PC-9 (cell line): ENCODE measurements around the gene RRAD. TPM values are rescaled to one million over a fixed set of nuclear protein-coding genes. Genes with fewer than 3 reads are reported as not detected.

Experiments
- BruUV-seq: library from RNA; stranded (reverse); fragments of 400-500 nt; replicated peaks from 2 replicates; lab custom pipeline; 2021; lab: Mats Ljungman, UMichigan
- CTCF ChIA-PET: fragments of 300-600 bp; sonication (Branson Sonifier 250); formaldehyde crosslinking; loops from one replicate; lab custom pipeline; 2022; ENCODE audit warnings: antibody characterized with exemption; lab: Charles Lee
- POLR2A ChIA-PET: fragments of 300-600 bp; sonication (Branson Sonifier 250); formaldehyde crosslinking; loops from one replicate; lab custom pipeline; 2022; ENCODE audit warnings: antibody characterized with exemption; ENCODE audit not compliant: unreplicated experiment; lab: Charles Lee
- DNase-seq, 2 experiments: peaks; one replicate each; pipeline versions ENCODE4 v3.0.0 to v3.0.0-alpha.2; 2015 to 2022; ENCODE audit warnings: mixed read lengths in 1 of 2
- H2AFZ ChIP-seq: fragments of 200-600 bp; sonication (generic); 2 replicates; pipeline ENCODE4 v1.8.1; 2017; ENCODE audit warnings: antibody characterized with exemption
- H3F3A ChIP-seq: fragments of 200-600 bp; sonication (generic); 2 replicates; pipeline ENCODE4 v1.8.1; 2017; ENCODE audit warnings: antibody characterized with exemption, mild to moderate bottlenecking, low read depth; ENCODE audit not compliant: insufficient read depth
- H3K27ac ChIP-seq: fragments of 200-600 bp; sonication (generic); 2 replicates; pipeline ENCODE4 v1.6.1; 2016; ENCODE audit warnings: mixed run types
- H3K27me3 ChIP-seq: fragments of 200-600 bp; sonication (generic); 2 replicates; pipeline ENCODE4 v1.6.1; 2016; ENCODE audit warnings: low read depth, mixed run types; ENCODE audit not compliant: insufficient read depth
- H3K36me3 ChIP-seq: fragments of 200-600 bp; sonication (generic); 2 replicates; pipeline ENCODE4 v1.6.1; 2016; ENCODE audit warnings: low read depth, mixed run types
- H3K4me1 ChIP-seq: fragments of 200-600 bp; sonication (generic); replicated peaks from 2 replicates; pipeline ENCODE4 v1.6.1; 2016; ENCODE audit warnings: mixed run types; ENCODE audit not compliant: insufficient read depth
- H3K4me2 ChIP-seq: fragments of 200-600 bp; sonication (generic); 2 replicates; pipeline ENCODE4 v1.6.1; 2017; ENCODE audit warnings: mixed run types
- H3K4me3 ChIP-seq: fragments of 200-600 bp; sonication (generic); 2 replicates; pipeline ENCODE4 v1.6.1; 2016; ENCODE audit warnings: mixed run types
- H3K79me2 ChIP-seq: fragments of 200-600 bp; sonication (generic); 2 replicates; pipeline ENCODE4 v1.6.1; 2017; ENCODE audit warnings: low read depth, mixed run types
- H3K9me2 ChIP-seq: fragments of 200-600 bp; sonication (generic); 2 replicates; pipeline ENCODE4 v1.8.1; 2017; ENCODE audit warnings: mild to moderate bottlenecking; ENCODE audit not compliant: insufficient read depth
- H3K9me3 ChIP-seq: fragments of 200-600 bp; sonication (generic); 2 replicates; pipeline ENCODE4 v1.8.1; 2016; ENCODE audit warnings: low read depth; ENCODE audit not compliant: insufficient read depth
- H4K20me1 ChIP-seq: fragments of 200-600 bp; sonication (generic); 2 replicates; pipeline ENCODE4 v1.8.1; 2017; ENCODE audit not compliant: insufficient read depth
- EZH2 ChIP-seq: fragments of 200-600 bp; sonication (generic); IDR thresholded peaks from 2 replicates; pipeline ENCODE4 v1.8.0; 2017; ENCODE audit warnings: antibody characterized with exemption, low read depth
- intact Hi-C: fragments of 100-400 bp; cut with micrococcal nuclease; formaldehyde crosslinking; loops from one replicate; pipeline ENCODE4 v1.10.0; 2022; ENCODE audit not compliant: unreplicated experiment
- total RNA-seq: library from RNA; stranded (reverse); gene quantifications from 2 replicates; pipeline ENCODE4 v1.2.3, GENCODE V29; 2021
- TF ChIP-seq, protein P1 (sequence below): fragments of 200-600 bp; sonication (generic); conservative IDR thresholded peaks from 2 replicates; pipeline ENCODE4 v1.6.1; 2017; ENCODE audit warnings: mixed run types, antibody characterized with exemption, mild to moderate bottlenecking, moderate library complexity

RRAD gene
- total RNA-seq, 1 experiment from 2014 or later: 0.24 TPM

DNA sequence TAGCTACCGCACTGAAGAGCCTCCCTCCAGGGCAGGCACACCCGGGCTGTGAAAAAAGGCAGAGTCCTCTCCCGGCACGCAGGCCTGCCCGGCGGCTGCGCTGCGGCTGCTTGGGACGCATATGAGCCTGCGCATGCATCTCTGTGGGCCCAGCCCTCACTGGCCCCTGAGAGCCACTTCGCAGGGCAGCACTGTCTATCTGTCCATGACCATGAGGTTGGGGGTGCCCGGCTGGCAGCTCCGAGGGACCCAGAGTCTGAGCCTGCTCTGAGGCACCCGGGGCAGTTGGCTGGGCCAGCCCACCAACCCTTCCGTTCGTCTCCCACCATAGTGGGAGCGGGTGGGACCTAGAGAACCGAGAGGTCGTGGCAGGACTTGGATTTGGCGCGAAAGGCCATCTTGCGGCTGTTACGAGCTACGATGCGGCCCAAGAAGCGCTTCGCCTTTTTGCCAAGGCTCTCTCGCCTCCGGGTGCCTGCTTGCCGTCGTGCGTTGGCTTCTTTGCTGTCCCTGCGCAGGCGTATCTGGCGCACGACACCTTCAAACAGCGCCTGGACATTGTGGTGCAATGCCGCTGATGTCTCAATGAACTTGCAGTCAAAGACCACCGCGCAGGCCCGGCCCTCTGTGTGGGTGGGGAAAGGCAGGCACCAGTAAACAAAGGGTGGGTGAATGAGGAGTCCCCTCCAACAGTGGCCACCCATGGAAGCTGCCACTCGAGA is 3.4 kb downstream of the RRAD start:
- POLR2A ChIA-PET: no interaction called here
- Histone ChIP-seq H3K27me3 (no peaks in the 10 kb centered on the region), H3K9me2 (no peaks in the 10 kb centered on the region), H3K36me3 (no peaks in the 10 kb centered on the region), H3K4me2 (no peak overlapping the region), H3K4me1 (peaks cover 12% of the 10 kb centered on the region), H4K20me1 (no peaks in the 10 kb centered on the region), H3K9me3 (no peaks in the 10 kb centered on the region), H3K79me2 (no peaks in the 10 kb centered on the region), H2AFZ (no peak overlapping the region), H3F3A (peaks cover 6% of the 10 kb centered on the region; the same call in 1 of the 2 replicates), H3K27ac (no peak overlapping the region), H3K4me3 (no peak overlapping the region)
- CTCF ChIA-PET: no interaction called here
- no peak for DNase-seq
- BruUV-seq: no TSS peak
- intact Hi-C loops: no loop called here
- TF ChIP-seq EZH2: no peak
- TF ChIP-seq, protein P1, sequence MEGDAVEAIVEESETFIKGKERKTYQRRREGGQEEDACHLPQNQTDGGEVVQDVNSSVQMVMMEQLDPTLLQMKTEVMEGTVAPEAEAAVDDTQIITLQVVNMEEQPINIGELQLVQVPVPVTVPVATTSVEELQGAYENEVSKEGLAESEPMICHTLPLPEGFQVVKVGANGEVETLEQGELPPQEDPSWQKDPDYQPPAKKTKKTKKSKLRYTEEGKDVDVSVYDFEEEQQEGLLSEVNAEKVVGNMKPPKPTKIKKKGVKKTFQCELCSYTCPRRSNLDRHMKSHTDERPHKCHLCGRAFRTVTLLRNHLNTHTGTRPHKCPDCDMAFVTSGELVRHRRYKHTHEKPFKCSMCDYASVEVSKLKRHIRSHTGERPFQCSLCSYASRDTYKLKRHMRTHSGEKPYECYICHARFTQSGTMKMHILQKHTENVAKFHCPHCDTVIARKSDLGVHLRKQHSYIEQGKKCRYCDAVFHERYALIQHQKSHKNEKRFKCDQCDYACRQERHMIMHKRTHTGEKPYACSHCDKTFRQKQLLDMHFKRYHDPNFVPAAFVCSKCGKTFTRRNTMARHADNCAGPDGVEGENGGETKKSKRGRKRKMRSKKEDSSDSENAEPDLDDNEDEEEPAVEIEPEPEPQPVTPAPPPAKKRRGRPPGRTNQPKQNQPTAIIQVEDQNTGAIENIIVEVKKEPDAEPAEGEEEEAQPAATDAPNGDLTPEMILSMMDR: no peak

DNA sequence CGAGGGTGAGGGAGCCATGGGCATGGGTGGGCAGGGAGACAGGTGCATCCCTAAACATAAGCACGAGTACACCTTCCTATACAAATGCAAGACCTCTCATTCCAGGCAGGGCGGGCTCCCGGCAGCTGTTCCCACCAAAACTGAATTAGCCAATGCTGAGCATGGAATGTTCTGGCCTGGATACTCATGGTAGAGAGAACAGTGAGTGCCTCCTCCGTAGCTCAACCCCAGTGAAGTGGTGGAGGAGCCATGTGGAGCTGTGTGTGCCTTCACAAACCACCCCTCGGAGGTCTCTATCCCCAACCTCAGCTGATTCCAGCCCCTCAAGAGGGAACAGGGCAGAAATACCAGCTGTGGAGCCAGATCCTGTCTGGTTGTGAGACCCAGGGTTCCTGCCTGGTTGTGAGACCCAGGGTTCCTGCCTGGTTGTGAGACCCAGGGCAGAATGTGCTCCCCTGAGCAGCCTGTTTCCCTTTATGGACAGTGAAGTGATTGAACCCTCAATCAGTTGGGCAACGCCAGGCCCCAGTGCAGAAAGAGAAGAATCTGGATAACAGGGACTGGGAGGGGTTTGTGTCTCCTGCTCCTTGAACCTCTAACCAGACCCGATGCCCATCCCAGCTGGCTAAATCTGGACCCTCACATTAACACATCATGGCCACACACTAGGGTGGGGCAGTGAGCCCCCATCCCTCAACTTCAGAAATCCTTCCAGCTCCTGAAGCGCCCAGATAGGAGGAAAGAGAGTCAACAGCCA is 4.2 kb downstream of the RRAD start:
- intact Hi-C loops: no loop called here
- Histone ChIP-seq H3K27ac (no peak overlapping the region), H3F3A (no peaks in the 10 kb centered on the region; the same call in 1 of the 2 replicates), H4K20me1 (no peaks in the 10 kb centered on the region), H3K27me3 (no peaks in the 10 kb centered on the region), H3K9me3 (no peaks in the 10 kb centered on the region), H2AFZ (no peak overlapping the region), H3K4me3 (no peak overlapping the region), H3K4me1 (peaks cover 4% of the 10 kb centered on the region), H3K79me2 (no peaks in the 10 kb centered on the region), H3K4me2 (no peak overlapping the region), H3K36me3 (no peaks in the 10 kb centered on the region), H3K9me2 (no peaks in the 10 kb centered on the region)
- ChIA-PET POLR2A (no interaction called here), CTCF (no interaction called here)
- TF ChIP-seq, protein P1: no peak
- TF ChIP-seq EZH2: no peak
- no peak for DNase-seq
- no TSS peak for BruUV-seq

DNA sequence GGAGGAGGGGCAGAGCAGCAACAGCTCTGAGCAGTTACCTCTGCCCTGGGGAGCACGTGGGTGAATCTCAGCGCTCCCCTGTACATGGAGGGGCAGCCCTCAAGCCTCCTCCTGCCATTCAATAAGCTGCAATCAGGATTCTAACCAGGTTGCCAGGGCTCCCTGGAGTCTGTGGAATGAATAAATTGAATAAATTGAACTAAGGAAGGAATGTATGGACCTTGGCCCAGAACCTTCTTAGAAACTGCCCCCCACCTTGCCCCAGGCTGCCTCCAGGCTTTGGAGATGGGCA is 5.1 kb downstream of the RRAD start:
- H3K27me3 ChIP-seq: no peaks in the 10 kb centered on the region
- ChIA-PET POLR2A (no interaction called here), CTCF (interaction anchor here (1.2 kb wide), 1 partner anchor 46 kb away, joined by 3 read pairs; no protein-coding TSS in a partner anchor)
- intact Hi-C loops: no loop called here
- DNase-seq: no peak
- H3K9me3 ChIP-seq: no peaks in the 10 kb centered on the region
- no peaks in the 10 kb centered on the region for H4K20me1 ChIP-seq
- H3K4me3 ChIP-seq: no peak overlapping the region
- H3K36me3 ChIP-seq: no peaks in the 10 kb centered on the region
- no peak overlapping the region for H2AFZ ChIP-seq
- no peaks in the 10 kb centered on the region for H3K4me1 ChIP-seq
- no peaks in the 10 kb centered on the region for H3K79me2 ChIP-seq
- no peaks in the 10 kb centered on the region for H3K9me2 ChIP-seq
- TF ChIP-seq, protein P1: no peak
- TF ChIP-seq EZH2: no peak
- H3F3A ChIP-seq: no peaks in the 10 kb centered on the region
- no peak overlapping the region for H3K4me2 ChIP-seq
- no TSS peak for BruUV-seq
- H3K27ac ChIP-seq: no peak overlapping the region
